Neural cell (in vitro differentiated cells): ENCODE measurements around the gene KLHL6. TPM values are rescaled to one million over a fixed set of nuclear protein-coding genes. Genes with fewer than 3 reads are reported as not detected.

Source experiments
- H2AFZ ChIP-seq: fragments of 200-600, 300-800 bp; sonication (generic), shearing (Covaris generic); 2 replicates; pipeline ENCODE4 v1.6.0; 2014; ENCODE audit warnings: low read depth, mild to moderate bottlenecking, antibody characterized with exemption, low read length, moderate library complexity
- H3F3A ChIP-seq: fragments of 200-600 bp; shearing (Covaris generic); 2 replicates; pipeline ENCODE4 v1.6.1; 2016; ENCODE audit warnings: mild to moderate bottlenecking, moderate library complexity, mixed read lengths, antibody characterized with exemption, low read length; ENCODE audit not compliant: insufficient read depth, poor library complexity, severe bottlenecking
- H3K27ac ChIP-seq: fragments of 200-600, 300-800 bp; sonication (generic), shearing (Covaris generic); 2 replicates; pipeline ENCODE4 v1.5.1; 2014; ENCODE audit warnings: mild to moderate bottlenecking, low read length, moderate library complexity
- H3K27me3 ChIP-seq: fragments of 300-800, 200-600 bp; sonication (generic), shearing (Covaris generic); 2 replicates; pipeline ENCODE4 v1.6.0; 2014; ENCODE audit warnings: mild to moderate bottlenecking, low read depth, low read length, moderate library complexity; ENCODE audit not compliant: insufficient read depth
- H3K36me3 ChIP-seq: fragments of 300-800, 200-600 bp; sonication (generic), shearing (Covaris generic); 2 replicates; pipeline ENCODE4 v1.5.1; 2014; ENCODE audit warnings: mild to moderate bottlenecking, antibody characterized with exemption, low read length, moderate library complexity; ENCODE audit not compliant: insufficient read depth
- H3K4me2 ChIP-seq: fragments of 300-800, 200-600 bp; sonication (generic), shearing (Covaris generic); 2 replicates; pipeline ENCODE4 v1.6.0; 2014; ENCODE audit warnings: mild to moderate bottlenecking, low read length
- H3K4me3 ChIP-seq: fragments of 300-800, 200-600 bp; sonication (generic), shearing (Covaris generic); 2 replicates; pipeline ENCODE4 v1.5.1; 2014; ENCODE audit warnings: mild to moderate bottlenecking, low read length, moderate library complexity
- H3K79me2 ChIP-seq: fragments of 200-600 bp; shearing (Covaris generic); replicated peaks from 2 replicates; pipeline ENCODE4 v1.6.0; 2014; ENCODE audit warnings: mild to moderate bottlenecking, low read length, moderate library complexity; ENCODE audit not compliant: insufficient read depth
- H3K9ac ChIP-seq: fragments of 300-800, 200-600 bp; sonication (generic), shearing (Covaris generic); 2 replicates; pipeline ENCODE4 v1.6.1; 2016; ENCODE audit warnings: mild to moderate bottlenecking, low read length, mixed read lengths
- H3K9me2 ChIP-seq: fragments of 200-600 bp; shearing (Covaris generic); 2 replicates; pipeline ENCODE4 v1.6.1; 2016; ENCODE audit warnings: mild to moderate bottlenecking, low read length, mixed read lengths; ENCODE audit not compliant: insufficient read depth
- H3K9me3 ChIP-seq: fragments of 200-600, 300-800 bp; sonication (generic), shearing (Covaris generic); 2 replicates; pipeline ENCODE4 v1.6.1; 2016; ENCODE audit warnings: mild to moderate bottlenecking, mixed run types, low read length, moderate library complexity, mixed read lengths
- H4K20me1 ChIP-seq: fragments of 200-600 bp; shearing (Covaris generic); 2 replicates; pipeline ENCODE4 v1.6.1; 2016; ENCODE audit warnings: mild to moderate bottlenecking, mixed run types; ENCODE audit not compliant: insufficient read depth
- EP300 ChIP-seq: fragments of 450-650 bp; conservative IDR thresholded peaks from 2 replicates; pipeline ENCODE4 v1.6.1; 2014; ENCODE audit warnings: antibody characterized with exemption, mild to moderate bottlenecking, moderate library complexity; ENCODE audit not compliant: poor library complexity, severe bottlenecking
- EZH2 ChIP-seq: fragments of 200-600, 300-800 bp; shearing (Covaris generic), sonication (generic); IDR thresholded peaks from 2 replicates; pipeline ENCODE4 v1.6.1; 2014; ENCODE audit warnings: antibody characterized with exemption, low read length, borderline replicate concordance, mild to moderate bottlenecking; ENCODE audit not compliant: insufficient read depth, poor library complexity, severe bottlenecking
- MXI1 ChIP-seq: fragments of 450-650 bp; conservative IDR thresholded peaks from 2 replicates; pipeline ENCODE4 v1.6.1; 2014; ENCODE audit warnings: antibody characterized with exemption, mild to moderate bottlenecking; ENCODE audit not compliant: poor library complexity, severe bottlenecking
- POLR2AphosphoS5 ChIP-seq: IDR thresholded peaks from 2 replicates; pipeline ENCODE4 v1.6.1; 2012
- RAD21 ChIP-seq: fragments of 450-650 bp; conservative IDR thresholded peaks from 2 replicates; pipeline ENCODE4 v1.6.1; 2014; ENCODE audit warnings: antibody characterized with exemption, mild to moderate bottlenecking, moderate library complexity
- SMC3 ChIP-seq: fragments of 450-650 bp; conservative IDR thresholded peaks from 2 replicates; pipeline ENCODE4 v1.6.1; 2014; ENCODE audit warnings: antibody characterized with exemption, mild to moderate bottlenecking, moderate library complexity; ENCODE audit not compliant: poor library complexity
- TAF1 ChIP-seq: IDR thresholded peaks from 2 replicates; pipeline ENCODE4 v1.6.1; 2012; ENCODE audit warnings: low read depth
- polyA plus RNA-seq: library from polyadenylated mRNA; depleted of rRNA; stranded (reverse); fragments of >200 nt; gene quantifications from 2 replicates; pipeline ENCODE4 v1.2.3, GENCODE V29; 2014
- TF ChIP-seq, protein P1 (sequence below): IDR thresholded peaks from 2 replicates; pipeline ENCODE4 v1.6.1; 2012; ENCODE audit warnings: borderline replicate concordance
- TF ChIP-seq, protein P2 (sequence below): fragments of 450-650 bp; IDR thresholded peaks from 2 replicates; pipeline ENCODE4 v1.5.1; 2014; ENCODE audit warnings: antibody characterized with exemption, mild to moderate bottlenecking, moderate library complexity; ENCODE audit not compliant: poor library complexity, severe bottlenecking

KLHL6 gene
- polyA plus RNA-seq, 1 donor from 2014 or later: not detected

- Histone ChIP-seq H3K79me2 (no peaks in the 10 kb centered on the region), H3K27me3 (no peaks in the 10 kb centered on the region), H3K4me2 (no peak overlapping the region), H3K4me3 (no peak overlapping the region), H3K27ac (no peak overlapping the region), H3K9ac (no peak overlapping the region), H3F3A (no peaks in the 10 kb centered on the region), H4K20me1 (no peaks in the 10 kb centered on the region), H3K36me3 (no peaks in the 10 kb centered on the region), H3K9me2 (no peaks in the 10 kb centered on the region), H2AFZ (no peak overlapping the region), H3K9me3 (no peaks in the 10 kb centered on the region)
- TF ChIP-seq MXI1 (no peak), RAD21 (no peak), EZH2 (no peak), SMC3 (no peak), TAF1 (no peak), EP300 (no peak), POLR2AphosphoS5 (no peak)
- TF ChIP-seq, protein P1, sequence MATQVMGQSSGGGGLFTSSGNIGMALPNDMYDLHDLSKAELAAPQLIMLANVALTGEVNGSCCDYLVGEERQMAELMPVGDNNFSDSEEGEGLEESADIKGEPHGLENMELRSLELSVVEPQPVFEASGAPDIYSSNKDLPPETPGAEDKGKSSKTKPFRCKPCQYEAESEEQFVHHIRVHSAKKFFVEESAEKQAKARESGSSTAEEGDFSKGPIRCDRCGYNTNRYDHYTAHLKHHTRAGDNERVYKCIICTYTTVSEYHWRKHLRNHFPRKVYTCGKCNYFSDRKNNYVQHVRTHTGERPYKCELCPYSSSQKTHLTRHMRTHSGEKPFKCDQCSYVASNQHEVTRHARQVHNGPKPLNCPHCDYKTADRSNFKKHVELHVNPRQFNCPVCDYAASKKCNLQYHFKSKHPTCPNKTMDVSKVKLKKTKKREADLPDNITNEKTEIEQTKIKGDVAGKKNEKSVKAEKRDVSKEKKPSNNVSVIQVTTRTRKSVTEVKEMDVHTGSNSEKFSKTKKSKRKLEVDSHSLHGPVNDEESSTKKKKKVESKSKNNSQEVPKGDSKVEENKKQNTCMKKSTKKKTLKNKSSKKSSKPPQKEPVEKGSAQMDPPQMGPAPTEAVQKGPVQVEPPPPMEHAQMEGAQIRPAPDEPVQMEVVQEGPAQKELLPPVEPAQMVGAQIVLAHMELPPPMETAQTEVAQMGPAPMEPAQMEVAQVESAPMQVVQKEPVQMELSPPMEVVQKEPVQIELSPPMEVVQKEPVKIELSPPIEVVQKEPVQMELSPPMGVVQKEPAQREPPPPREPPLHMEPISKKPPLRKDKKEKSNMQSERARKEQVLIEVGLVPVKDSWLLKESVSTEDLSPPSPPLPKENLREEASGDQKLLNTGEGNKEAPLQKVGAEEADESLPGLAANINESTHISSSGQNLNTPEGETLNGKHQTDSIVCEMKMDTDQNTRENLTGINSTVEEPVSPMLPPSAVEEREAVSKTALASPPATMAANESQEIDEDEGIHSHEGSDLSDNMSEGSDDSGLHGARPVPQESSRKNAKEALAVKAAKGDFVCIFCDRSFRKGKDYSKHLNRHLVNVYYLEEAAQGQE: no peak
- TF ChIP-seq, protein P2, sequence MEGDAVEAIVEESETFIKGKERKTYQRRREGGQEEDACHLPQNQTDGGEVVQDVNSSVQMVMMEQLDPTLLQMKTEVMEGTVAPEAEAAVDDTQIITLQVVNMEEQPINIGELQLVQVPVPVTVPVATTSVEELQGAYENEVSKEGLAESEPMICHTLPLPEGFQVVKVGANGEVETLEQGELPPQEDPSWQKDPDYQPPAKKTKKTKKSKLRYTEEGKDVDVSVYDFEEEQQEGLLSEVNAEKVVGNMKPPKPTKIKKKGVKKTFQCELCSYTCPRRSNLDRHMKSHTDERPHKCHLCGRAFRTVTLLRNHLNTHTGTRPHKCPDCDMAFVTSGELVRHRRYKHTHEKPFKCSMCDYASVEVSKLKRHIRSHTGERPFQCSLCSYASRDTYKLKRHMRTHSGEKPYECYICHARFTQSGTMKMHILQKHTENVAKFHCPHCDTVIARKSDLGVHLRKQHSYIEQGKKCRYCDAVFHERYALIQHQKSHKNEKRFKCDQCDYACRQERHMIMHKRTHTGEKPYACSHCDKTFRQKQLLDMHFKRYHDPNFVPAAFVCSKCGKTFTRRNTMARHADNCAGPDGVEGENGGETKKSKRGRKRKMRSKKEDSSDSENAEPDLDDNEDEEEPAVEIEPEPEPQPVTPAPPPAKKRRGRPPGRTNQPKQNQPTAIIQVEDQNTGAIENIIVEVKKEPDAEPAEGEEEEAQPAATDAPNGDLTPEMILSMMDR: no peak
Observed at GRCh38 chr3:183538486-183538885, 17.0 kb downstream of the KLHL6 start.

DNA sequence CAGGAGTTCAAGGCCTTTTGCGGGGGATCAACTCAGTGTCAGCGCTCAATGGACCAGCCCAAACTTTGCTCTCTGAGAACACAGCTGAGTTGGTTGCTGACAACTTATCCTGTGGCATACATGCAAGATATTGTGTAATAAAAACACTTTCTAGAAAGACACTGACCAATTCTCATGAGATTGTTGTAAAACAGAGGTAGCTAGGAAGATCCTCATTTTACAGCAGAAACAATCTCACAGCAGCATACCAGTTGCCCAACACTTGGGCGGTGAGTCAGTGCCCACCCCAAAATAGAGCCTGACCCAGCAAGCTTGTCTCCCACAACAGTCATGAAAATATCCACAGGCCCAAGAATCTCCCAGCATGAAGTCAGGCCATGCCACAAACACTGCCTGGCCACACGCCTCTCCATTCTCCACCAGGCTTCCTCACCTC, 18.2 kb downstream of the KLHL6 start:
- H3K27me3 ChIP-seq: no peaks in the 10 kb centered on the region
- no peak overlapping the region for H3K9ac ChIP-seq
- no peaks in the 10 kb centered on the region for H3K9me3 ChIP-seq
- no peak for TF ChIP-seq MXI1
- no peak for TF ChIP-seq TAF1
- TF ChIP-seq, protein P1: no peak
- no peak for TF ChIP-seq EZH2
- TF ChIP-seq, protein P2: no peak
- H3K79me2 ChIP-seq: no peaks in the 10 kb centered on the region
- H2AFZ ChIP-seq: no peak overlapping the region
- H3K9me2 ChIP-seq: no peaks in the 10 kb centered on the region
- H4K20me1 ChIP-seq: no peaks in the 10 kb centered on the region
- no peak overlapping the region for H3K4me3 ChIP-seq
- H3F3A ChIP-seq: no peaks in the 10 kb centered on the region
- no peak overlapping the region for H3K27ac ChIP-seq
- H3K36me3 ChIP-seq: no peaks in the 10 kb centered on the region
- no peak overlapping the region for H3K4me2 ChIP-seq
